GM12872 (cell line): ENCODE data around the gene NOS3.

Source experiments
- TF ChIP-seq, protein P1 (sequence below): IDR thresholded peaks from 3 replicates; pipeline ENCODE4 v1.5.1; 2011; ENCODE audit warnings: low read depth, mild to moderate bottlenecking, low read length, moderate library complexity; ENCODE audit not compliant: insufficient read depth

Gene NOS3

DNA sequence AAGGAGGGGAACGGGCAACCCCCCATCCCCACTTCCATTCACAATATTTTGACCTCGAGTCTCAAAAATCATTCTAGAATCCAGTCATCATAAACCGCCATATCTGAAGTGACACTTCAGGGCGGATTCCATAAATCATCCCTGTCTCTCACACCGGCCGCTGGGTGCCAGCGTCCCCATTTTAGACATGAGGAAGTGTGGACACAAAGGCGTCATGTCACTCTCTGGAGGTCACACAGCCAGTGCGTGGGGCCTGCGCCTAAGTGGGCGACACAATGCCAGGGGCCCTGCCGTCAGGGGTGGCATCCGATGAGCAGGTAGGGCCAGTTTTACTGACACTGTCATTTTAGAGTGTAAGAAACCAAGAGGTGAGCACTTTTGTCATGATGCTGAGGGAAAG lies 32.2 kb upstream of the NOS3 start:
- TF ChIP-seq, protein P1, sequence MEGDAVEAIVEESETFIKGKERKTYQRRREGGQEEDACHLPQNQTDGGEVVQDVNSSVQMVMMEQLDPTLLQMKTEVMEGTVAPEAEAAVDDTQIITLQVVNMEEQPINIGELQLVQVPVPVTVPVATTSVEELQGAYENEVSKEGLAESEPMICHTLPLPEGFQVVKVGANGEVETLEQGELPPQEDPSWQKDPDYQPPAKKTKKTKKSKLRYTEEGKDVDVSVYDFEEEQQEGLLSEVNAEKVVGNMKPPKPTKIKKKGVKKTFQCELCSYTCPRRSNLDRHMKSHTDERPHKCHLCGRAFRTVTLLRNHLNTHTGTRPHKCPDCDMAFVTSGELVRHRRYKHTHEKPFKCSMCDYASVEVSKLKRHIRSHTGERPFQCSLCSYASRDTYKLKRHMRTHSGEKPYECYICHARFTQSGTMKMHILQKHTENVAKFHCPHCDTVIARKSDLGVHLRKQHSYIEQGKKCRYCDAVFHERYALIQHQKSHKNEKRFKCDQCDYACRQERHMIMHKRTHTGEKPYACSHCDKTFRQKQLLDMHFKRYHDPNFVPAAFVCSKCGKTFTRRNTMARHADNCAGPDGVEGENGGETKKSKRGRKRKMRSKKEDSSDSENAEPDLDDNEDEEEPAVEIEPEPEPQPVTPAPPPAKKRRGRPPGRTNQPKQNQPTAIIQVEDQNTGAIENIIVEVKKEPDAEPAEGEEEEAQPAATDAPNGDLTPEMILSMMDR = no peak

DNA sequence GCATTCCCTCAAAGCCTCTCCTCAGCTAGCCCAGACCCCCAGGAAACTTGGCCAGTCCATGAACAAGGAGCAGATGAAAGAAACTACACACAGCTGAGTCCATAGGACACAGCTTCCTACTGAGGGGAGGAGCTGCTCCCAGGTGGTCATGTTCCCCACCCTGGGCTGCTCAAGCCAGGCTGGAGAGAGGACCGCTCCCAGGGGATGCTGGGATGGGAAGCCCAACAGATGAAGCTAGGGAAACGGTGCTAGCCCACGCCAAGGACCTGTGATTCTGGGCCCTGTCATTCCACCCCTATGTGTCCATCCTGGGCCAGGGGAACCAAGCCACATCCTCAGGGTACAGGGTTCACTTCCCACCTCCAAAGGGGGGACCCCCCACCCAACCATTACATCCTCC lies 31.7 kb upstream of the NOS3 start:
- TF ChIP-seq, protein P1 = no peak

DNA sequence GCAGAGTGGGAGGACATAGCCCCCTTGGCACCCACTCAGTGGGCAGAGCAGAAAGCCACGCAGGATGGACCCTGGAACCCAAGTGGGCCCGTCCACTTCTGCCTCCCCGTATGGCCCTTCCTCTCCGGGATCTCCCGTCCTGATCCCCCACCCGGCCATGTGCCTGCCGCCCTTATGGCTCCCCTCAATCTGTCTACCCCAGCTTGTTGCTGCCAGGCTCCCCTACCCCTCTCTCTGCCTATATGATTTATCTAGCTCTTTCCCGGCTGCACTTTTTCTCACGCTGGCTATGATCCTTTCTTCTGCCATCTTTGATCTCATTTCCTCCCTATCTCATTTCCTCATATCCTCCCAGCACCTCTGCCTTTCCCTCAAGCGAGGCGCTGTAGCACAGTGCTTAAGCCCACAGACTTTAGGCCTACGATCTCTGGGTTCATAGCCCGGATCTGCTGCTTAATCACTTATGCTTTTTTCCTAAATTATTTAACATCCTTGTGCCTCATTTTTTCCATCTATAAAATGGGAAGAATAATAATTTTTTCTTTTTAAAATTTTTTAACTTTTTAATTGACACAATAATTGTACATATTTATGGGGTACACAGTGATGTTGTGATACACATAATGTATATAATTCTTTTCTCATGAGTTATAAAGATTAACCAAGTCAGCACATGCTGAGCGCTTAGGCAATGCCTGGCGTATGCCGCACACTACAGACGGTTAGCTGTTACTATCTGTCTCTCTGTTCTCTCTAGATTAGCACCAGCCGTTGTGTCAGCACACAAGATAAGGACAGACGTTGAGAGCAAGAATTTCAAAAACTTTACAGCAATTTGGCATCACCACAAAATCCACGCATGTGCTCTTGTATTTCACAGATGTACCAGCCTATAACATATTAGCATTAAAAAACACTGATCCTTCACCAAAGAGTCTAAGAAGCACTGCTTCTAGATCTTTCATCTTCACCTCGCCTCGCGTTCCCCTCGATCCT lies 30.8 kb upstream of the NOS3 start:
- TF ChIP-seq, protein P1 = no peak

DNA sequence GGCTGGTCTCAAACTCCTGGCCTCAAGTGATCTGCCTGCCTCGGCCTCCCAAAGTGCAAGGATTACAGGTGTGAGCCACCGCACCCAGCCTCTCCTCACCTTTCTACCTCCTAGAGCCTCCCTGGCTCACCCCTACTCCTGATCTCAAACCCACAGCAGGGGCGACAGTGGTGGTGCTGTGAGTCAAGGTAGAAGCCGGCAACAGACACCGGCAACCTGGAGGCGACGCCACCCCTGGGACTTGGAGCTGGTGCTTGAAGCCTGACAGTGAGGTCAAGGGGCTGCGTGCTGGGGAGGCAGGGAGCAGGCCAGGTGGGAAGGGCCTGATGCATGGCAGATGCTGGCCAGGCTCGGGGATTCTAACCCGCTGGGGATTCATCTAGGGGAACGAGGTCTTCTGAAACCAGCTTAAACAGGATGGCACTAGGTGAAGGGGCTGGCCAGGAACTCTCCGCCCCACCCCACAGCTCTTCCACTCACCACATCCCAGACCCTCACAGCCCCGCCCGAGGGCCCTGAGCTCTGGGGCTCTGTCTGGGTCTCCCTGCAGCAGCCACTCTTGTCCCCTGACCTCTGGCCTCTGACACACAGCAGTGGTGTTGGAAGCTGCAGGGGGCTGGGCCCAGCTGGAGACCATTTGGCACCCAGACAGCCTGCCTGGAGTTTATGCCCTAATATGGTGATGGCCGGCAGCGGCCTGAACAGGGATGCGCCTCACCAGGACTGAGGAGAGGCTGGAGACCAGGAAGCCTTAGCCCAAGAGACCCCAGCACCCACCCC lies 29.1 kb upstream of the NOS3 start:
- TF ChIP-seq, protein P1 = no peak

DNA sequence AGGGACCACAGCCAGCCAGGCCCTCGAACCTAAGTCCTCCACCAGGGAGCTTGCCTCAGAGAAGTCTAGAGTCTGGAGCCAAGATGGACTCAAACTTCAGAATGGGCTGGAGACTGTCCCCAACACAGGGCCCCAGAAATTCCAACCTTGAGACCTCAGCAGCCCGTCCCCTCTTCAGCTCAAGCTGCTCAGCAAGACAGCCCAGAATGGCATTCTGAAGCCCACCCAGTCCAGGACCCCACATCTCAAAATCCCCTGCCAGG lies 28.6 kb upstream of the NOS3 start:
- TF ChIP-seq, protein P1 = no peak

DNA sequence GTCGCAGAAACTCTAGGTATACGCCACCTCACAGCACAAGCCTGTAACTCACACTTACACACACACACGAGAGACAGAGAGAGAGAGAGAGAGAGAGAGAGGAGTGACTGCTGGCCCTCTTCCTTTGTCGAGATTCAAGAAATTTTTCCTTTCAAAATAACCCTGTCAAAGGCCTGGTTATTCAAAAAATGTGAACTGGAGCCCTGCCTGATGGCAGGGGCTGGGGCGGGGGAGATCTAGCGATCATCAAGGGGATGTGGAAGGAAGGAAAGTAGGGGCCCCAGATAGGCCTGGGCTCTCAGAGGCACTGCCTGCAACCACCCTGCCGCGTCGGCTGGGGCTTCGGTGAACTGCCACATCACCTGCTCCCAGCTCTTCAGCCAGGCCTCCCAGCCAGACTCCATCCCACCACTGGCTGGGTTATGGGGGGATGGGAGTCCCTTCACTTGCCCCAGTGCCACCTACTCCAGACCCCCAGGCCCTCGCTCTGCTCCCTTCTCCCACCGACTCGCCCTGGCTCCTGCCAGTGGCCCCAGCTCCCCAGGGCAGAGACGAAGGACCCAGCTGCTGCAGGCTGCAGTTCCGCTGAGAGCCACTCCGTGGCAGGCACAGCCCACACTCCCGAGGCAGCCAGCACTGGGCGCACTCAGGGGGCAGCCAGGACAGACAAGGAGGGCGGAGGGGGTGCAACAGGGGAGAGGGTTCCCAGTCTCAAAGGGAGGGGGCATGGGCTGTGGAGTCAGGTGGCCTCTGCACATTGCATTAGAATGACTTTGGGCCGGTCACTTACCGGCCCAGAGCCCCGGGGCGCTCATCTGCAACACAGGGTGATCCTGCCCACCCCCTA lies 28.0 kb upstream of the NOS3 start:
- TF ChIP-seq, protein P1 = peak; percentile 92
